Transverse colon (tissue), 4 donors: Measurements from ENCODE around the gene GABPB2.

Source experiments
- CTCF ChIP-seq, 5 experiments: fragments of 200-600 bp in 3 of 5; fragments of 450-650 bp in 2 of 5; sonication (generic) in 3 of 5; IDR thresholded peaks; 1 replicate in 2 of 5; 2 replicates in 3 of 5; pipeline ENCODE4 v1.5.1; 2016 to 2017; ENCODE audit warnings: antibody characterized with exemption in 5 of 5, inconsistent platforms in 3 of 5, mild to moderate bottlenecking in 2 of 5, moderate library complexity in 1 of 5
- POLR2A ChIP-seq: fragments of 450-650 bp; IDR thresholded peaks from one replicate; pipeline ENCODE4 v1.6.1; 2016; ENCODE audit warnings: antibody characterized with exemption, mild to moderate bottlenecking, moderate library complexity
- POLR2AphosphoS5 ChIP-seq, 3 donors: sonication (generic); formaldehyde crosslinking; IDR thresholded peaks; one replicate each; pipeline ENCODE4 v1.6.1; 2016; ENCODE audit warnings: antibody characterized with exemption in 3 of 3

- no peak for TF ChIP-seq CTCF (IDR thresholded peaks at IDR 0.05)
- TF ChIP-seq POLR2AphosphoS5 (IDR thresholded peaks at IDR 0.05), result no peak
- TF ChIP-seq POLR2A, result no peak
Measured at GRCh38 chr1:151069103-151069486, 1.5 kb upstream of the GABPB2 start.
